Esophagus muscularis mucosa (tissue), 4 donors: ENCODE data around the gene NEB.

Experiments used
- EP300 ChIP-seq: sonication (generic); formaldehyde crosslinking; IDR thresholded peaks from one replicate; pipeline ENCODE4 v1.6.1; 2017; ENCODE audit warnings: antibody characterized with exemption
- POLR2A ChIP-seq: fragments of 450-650 bp; IDR thresholded peaks from one replicate; pipeline ENCODE4 v1.6.1; 2017; ENCODE audit warnings: antibody characterized with exemption, moderate library complexity, mild to moderate bottlenecking, low read depth
- POLR2AphosphoS5 ChIP-seq, 2 donors: sonication (generic); formaldehyde crosslinking; IDR thresholded peaks; one replicate each; pipeline ENCODE4 v1.6.1; 2017; ENCODE audit warnings: antibody characterized with exemption in 2 of 2
- TF ChIP-seq, protein P1 (sequence below), 3 experiments: fragments of 200-600 bp in 2 of 3; fragments of 450-650 bp in 1 of 3; sonication (generic) in 2 of 3; IDR thresholded peaks; one replicate each; pipeline ENCODE4 v1.5.1; 2017 to 2019; ENCODE audit warnings: antibody characterized with exemption in 3 of 3, mild to moderate bottlenecking in 2 of 3, moderate library complexity in 1 of 3

DNA sequence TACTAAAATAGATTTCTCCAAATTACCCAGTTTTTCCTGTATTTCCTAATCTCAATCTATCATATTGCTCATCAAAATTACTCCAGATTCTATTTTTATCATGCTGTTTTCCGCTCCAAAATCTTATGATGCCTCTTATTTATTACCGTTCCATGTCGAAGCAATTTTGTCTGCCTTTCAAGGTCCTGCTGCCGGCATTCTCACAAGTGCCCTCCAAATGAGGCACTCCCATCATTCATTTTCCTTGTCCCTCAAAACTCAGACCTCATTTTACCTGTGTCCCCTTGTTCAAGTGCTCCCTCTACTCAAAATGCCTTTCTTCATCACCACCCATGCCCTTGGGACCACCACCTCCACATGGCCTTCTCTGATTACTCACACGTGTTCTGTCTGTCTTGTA is 13.1 kb downstream of the NEB start:
- TF ChIP-seq, protein P1, sequence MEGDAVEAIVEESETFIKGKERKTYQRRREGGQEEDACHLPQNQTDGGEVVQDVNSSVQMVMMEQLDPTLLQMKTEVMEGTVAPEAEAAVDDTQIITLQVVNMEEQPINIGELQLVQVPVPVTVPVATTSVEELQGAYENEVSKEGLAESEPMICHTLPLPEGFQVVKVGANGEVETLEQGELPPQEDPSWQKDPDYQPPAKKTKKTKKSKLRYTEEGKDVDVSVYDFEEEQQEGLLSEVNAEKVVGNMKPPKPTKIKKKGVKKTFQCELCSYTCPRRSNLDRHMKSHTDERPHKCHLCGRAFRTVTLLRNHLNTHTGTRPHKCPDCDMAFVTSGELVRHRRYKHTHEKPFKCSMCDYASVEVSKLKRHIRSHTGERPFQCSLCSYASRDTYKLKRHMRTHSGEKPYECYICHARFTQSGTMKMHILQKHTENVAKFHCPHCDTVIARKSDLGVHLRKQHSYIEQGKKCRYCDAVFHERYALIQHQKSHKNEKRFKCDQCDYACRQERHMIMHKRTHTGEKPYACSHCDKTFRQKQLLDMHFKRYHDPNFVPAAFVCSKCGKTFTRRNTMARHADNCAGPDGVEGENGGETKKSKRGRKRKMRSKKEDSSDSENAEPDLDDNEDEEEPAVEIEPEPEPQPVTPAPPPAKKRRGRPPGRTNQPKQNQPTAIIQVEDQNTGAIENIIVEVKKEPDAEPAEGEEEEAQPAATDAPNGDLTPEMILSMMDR (IDR thresholded peaks at IDR 0.05) = no peak
- TF ChIP-seq POLR2A = no peak
- TF ChIP-seq EP300 = no peak
- TF ChIP-seq POLR2AphosphoS5 (IDR thresholded peaks at IDR 0.05) = no peak
